HG02884 (cell line): Measurements from ENCODE around the gene SLC25A26.

Experiments
- ATAC-seq: cut with Tn5 transposase; IDR thresholded peaks from one replicate; pipeline ENCODE4 v1.9.1; 2021; ENCODE audit warnings: mild to moderate bottlenecking, moderate library complexity; ENCODE audit not compliant: unreplicated experiment

SLC25A26 gene

DNA sequence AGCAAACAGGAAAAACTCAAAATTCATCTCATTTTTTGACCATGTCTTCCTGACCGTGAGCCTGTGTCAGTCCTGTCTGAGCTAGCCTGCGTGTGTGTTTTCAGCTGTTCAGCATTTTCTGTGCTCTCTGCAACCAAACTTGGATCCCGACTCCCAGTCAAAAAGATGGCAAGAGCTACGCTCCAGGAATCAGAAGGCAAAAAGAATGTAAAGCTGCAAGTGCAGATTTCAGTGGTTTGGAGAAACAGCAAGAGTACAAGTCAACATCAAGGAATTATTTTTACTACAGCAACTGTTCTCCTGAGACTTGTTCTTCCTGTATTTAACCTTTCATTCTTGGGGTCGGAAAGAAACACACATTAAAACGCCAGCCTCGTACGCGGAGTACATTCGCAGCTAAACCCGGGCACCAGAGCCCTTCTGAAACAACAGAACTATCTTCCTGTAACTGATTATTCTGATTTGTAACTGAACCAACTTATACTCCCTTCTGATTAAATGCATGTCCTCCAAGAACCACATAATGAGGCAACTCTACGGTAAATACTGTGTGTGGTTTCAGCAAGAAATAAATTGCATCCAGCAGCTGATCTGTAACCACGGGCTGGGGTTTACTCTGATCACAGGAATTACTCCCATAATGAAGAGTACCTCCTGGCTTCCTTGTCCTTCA is 172.7 kb downstream of the SLC25A26 start:
- peak; percentile 4 for ATAC-seq

DNA sequence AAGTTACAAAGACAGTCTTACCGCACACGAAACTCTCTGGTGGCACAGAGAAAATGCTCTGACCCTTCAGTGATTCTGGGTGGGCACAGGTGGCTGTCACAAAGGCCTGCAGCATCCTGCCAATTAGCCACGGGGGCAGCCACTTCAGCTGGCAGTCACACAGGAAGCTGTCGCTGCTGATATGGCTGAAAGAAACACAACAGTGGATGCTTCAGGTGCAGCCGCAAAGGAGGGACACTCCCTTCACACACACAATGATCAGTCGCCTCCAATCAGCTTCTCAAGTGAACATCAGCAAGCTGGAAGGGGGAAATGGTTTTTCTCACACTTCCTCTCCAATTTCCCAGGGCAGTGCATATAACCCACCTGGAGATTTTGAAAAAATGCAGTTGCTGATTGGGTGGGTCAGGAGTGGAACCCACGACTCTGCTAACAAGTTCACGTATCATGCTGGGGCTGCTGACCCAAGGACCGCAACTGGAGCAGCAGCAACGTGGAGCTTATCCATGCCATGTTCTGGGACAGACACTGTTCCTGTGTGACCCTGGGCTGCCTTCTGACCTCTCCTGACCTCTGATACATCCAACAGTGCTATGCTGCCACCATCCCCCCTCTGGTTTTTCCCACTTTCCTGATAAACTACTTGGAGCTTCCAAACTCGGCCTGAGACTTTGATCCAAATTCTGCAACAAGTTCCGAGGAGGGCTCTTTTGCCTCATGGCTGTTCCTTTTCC is 173.4 kb downstream of the SLC25A26 start:
- ATAC-seq: peak; percentile 83

DNA sequence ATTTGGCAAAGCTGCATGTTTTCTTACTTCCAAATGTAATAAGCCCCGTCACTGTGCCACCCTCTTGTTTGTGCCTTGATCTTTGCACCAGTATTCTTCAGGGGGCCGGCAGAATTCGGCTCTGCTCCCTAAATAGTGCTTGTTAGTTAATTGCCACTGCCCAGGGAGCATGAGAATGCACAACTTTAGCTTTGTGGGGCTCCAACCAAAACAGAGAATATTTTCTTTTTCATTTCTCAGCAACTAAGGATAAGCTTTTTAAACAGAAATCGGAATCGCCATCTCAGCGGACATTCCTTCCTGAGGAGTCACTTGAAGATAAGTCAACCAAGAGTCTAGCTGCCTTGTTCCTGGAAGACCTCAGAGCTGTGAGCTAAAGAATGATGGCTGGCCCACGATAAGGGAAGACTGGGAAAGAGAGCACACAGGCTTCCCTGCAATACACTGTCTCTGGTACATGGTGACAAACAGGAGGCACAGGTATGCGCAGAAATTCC is 174.0 kb downstream of the SLC25A26 start:
- no peak for ATAC-seq

DNA sequence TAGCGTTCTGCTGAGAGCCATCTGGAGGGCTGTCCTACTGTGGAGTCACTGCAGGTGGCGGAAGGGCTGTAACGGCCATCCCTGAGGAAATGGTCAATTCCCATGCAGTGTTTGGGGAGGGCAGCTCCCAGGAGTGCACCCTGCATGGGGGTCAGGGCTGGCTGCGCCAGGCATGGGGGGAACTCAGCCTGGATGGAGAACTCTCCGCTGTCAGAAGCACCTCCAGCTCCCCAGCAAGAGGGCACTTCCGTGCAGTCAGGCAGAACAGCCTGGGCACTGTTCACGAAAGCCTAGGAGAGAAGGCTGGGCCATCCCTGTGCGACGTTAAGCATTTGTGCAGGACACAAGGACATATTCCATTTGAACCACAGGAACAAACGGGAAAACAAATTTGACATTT is 174.8 kb downstream of the SLC25A26 start:
- no peak for ATAC-seq

DNA sequence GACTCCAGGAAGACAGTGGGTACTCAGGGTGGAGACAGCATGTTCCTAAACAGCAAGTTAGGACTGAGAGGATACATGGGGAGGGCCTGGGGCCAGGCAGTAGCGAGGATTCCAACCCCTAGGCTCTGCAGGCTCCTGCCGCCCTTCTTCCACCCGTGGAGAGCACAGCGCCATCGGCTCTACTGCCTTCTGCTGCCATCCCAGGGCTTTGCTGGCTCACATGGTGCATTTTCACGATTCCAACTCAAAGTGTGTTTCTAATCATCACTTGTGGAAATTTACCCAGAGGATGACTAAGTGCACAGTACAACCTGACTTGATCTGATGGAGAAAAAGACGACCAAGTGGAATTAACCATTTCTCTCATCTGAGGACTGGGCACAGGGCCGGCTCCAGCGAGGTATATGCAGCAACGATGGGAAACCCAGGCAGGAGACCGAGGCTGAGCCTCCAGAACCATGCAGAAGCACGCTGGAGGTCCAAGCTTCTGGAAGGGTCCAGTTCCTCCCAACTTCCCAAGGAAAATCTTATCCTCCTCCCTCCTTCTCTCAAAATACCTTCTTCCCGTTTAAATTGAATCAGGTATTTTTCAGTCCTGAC is 175.5 kb downstream of the SLC25A26 start:
- no peak for ATAC-seq

DNA sequence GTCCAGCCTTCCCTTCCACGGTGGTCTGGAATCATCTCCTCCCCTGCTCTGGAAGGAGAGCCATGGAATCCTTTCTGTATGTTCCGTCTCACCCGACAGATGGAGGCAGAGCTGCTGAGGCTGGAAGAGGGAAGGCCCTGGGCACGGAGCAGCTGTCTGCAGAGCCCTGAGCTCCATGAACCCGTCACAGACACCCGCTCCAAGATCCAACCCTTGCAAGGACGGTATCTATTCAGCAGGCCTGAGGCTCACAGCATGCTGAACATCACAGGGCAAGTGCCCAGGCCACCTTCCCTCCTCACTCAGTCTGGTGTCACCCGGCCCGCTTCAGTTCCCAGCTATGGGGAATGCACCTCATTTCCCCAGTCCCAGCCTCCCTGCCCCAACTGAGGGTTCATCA is 176.1 kb downstream of the SLC25A26 start:
- ATAC-seq: no peak

DNA sequence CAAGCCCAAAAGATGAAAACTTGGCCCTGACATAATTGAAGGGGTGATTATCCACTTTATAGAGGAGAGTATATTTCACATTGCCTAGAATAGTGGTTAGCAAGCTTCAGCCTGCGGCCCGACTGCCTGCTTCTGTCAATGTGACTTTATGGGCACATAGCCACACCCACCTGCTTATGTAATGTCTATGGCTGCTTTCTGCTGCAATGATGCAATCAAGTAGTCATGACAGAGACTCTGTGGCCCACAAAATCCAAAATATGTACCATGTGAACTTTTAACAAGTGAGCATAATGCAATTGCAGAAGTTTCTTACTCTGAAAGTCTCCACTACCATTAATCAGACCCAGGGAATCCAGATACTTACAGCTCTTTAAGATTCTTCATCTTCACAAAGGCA is 176.9 kb downstream of the SLC25A26 start:
- no peak for ATAC-seq

DNA sequence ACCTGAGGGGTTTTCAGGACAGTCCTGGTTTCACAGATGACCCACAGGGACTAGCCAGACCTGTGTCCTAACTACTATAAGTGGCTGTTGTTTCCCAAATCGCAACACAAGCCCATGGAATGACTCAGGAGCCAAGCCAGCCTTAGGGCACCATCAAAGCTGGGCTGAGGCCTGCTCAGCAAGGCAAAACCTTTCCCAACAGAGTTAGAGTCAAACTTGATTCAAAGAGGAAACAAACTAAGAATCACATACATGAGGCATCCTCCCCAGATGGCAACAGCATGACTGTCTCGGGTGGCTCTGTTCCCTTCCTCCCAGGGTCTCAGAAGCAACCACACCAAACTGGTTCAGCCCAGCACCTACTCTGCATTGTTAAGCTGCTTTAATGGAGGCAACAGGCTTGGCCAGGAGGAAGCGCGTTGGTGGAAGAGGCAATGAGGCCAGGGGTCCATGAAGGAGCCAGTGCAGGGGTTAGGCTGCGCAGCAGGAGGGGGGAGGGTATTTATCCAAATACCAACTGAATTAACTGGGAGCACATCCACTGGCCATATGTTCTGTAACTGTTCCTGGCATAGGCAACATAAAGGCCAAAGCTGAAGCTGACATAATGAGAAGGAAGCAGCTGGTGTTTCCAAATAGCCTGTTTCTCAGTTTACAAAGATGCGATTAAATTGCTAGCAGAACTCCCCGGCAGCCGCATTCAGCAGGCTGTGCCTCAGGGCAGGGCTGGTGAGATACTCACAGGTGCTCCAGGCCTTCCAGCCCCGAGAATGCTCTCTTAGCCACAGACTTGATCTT is 177.6 kb downstream of the SLC25A26 start:
- ATAC-seq: no peak

DNA sequence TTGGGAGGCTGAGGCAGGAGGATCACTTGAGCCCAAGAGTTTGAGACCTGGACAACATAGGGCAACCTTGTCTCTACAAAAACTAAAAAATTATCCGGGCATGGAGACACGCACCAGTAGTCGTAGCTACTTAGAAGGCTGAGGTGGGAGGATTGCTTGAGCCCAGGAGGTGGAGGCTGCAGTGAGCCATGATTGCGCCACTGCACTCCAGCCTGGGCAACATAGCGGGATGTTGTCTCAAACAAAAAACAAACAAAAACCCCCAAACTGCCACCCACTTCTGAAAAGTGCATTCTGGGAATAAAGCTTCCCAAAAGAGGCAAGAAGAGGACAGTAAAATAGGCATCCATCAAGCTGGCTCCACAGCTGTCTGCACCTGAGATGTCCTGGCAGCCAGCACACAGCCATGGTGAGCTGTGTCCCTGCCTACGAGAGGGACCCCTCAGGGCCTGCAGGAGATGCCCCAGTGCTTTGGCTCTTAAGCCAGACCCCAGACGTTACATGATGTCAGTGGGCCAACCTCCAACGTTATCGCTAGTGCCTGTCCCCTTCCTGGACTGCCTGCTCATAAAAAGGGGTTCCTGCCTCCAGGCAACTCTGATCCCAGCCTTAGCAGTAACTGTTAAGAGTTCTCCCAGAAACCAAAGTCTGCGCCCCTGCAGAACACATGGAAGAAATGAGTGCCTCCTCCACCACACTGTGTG is 178.9 kb downstream of the SLC25A26 start:
- no peak for ATAC-seq

DNA sequence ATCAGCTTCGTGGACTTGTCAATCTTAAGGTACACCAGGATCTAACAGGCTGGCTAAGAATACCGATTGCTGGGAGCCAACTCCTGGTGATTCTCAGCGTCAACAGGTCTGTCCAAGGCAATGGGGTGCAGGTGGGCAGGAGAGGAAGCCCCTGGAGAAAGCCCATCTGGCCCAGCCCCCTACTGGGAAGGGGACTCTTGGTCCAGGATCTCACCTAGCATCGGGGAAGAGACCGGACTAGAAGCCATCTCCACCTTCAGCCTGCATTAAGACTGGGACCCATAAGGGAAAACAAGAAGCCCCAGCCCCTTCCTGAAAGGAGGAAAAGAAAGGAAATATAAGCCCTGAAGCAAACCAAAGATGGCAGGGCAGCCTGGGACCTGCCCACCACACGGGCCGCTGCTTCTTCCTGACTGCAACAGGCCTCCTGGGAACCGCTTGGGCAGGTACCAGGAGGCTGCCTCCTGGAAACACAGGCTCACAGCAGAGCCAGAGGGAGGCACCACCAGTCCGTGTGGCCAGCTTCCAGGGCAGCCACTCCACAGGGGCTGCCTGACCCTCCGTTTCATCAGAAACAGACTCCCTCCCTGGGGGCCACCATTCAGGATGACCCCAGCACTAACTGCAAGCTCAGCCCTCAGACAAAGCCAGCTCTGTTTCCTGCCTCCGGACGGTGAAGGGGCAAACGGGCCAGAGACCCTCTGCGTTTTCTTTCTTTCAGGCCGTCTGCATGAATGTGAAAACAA is 179.8 kb downstream of the SLC25A26 start:
- no peak for ATAC-seq

DNA sequence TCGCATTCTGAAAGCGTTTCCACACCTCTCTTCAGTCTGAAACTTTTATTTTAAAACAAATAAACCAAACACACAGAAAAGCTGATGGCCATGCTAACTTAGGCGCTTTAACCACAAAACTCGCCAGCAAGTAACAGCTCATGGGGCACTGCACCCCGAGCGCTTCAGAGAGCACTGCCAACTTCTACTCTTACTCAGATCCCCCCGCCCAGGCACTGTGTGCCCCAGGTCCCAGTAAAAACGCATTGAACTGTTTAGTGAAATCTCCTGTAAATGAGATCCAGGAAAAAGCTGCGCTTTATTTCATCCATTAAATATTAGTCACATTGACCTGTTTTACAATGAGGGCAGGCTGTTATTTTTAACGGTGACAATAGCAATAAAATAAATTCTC is 180.4 kb downstream of the SLC25A26 start:
- ATAC-seq: no peak

DNA sequence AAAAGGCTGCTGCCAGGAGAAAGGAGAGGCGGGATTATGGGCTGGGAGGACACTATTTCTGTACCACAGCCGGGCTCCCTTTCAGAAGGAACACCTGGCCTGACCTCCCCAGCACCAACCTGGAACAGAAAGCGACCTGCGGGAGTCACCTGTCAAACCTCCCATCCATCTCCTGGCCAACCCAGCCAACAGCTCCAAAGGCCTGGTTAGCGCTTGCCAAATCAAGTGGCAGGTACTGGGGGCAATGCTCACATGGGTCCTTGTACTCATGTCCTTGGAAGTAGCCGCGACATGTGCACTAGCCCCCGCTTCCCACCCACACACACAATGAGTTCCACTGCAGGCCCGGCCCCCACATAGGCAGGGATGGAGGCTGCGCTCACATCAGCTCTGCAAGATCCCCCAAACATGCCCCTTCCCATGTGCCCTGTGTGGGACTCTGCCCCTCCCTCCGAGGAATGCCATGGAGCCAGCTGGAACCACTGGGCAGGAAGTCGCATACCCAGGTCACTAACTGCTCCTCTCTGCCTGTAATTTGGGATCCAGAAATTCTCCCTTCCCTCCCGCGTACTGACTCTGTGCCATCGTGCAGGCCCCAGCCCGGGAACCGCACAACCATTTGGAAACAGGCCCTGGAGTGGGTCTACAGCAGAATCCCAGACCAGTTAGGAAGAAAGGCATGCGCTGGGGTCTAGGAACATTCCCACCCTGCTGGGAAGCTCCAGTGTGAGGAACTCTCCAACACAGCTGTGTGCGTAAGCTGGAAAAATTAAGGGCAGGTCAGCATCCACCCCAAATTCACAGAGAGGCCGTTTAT is 181.1 kb downstream of the SLC25A26 start:
- ATAC-seq: no peak

DNA sequence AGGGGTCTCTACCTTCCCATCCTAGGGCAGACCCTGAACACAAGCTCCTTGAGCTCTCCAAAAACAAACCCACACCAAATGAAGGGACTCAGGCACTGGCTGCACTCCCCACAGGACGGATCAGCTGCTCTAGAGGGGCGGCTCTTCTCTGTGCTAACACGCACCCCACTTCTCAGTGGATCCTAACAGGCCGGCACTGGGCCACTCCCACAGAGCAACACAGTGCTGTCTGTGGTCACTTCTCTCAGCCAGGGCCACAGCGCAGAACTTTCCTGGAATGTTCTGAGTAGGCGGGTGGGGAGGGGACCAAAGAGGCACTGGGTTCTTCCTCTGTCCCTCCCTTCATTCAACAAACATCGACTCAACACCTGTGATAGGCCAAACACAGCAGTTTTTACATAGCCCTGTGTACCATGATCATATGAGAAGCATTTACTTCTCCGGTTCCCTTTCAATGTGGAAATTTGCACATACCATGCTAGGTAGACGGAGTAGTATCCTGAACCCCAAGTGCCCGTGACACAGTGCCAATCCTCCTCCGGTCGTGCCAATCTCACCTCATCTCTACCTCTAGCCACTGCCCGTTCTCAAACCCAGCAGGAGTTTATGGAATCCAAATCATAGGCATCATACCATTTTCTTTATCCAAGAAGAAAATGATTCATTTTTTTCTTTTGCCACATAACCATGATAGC is 181.9 kb downstream of the SLC25A26 start:
- ATAC-seq: no peak

DNA sequence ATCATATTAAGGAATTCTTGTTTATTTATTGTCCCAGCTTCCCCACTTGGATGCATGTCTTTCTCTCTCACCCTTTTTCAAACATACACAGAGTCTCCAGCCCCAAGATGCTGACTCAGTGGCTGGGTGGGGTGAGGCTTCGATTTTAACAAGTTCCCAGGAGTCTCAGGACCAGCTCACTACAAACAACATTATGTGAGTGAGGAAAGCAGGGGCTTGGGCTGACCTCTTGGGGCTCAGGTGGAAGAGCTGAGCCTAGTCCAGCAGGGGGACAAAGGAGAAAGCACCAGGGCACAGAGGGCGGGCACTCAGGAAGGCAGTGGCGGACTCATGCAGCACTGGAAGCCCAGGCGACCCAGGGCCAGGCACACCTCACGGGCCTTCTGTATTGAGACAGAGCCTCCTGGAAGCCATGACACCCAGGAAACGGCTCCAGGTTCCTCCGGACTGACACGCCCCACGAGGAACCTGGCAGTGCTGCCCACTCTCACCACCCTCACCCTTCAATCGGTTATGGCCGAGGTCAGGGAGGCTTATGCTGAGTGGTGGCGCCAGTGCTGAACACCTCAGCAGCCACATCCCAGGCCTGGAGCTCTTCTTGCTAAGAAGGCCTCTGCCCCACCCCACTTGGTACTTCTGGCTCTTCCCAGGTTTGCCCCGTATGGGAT is 182.7 kb downstream of the SLC25A26 start:
- ATAC-seq: no peak

DNA sequence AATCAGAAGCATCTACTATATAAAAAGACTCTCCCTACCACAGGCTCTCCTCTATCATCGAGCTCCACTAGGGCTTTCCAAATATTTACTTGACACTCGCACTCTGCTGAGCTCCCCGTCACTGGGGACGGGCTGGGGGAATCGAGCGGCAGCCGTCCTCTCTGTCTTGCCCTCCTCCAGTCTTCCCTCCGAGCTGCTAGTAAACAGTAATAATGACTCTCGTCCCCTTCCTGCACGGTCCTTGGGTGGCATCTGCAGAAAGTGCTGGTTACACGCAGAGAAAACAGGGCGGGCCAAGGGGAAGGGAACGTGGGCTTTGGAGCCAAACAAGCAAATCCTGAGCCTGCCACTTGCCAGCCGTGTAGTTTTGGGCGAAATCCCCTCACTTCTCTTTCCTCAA is 183.4 kb downstream of the SLC25A26 start:
- ATAC-seq: no peak

DNA sequence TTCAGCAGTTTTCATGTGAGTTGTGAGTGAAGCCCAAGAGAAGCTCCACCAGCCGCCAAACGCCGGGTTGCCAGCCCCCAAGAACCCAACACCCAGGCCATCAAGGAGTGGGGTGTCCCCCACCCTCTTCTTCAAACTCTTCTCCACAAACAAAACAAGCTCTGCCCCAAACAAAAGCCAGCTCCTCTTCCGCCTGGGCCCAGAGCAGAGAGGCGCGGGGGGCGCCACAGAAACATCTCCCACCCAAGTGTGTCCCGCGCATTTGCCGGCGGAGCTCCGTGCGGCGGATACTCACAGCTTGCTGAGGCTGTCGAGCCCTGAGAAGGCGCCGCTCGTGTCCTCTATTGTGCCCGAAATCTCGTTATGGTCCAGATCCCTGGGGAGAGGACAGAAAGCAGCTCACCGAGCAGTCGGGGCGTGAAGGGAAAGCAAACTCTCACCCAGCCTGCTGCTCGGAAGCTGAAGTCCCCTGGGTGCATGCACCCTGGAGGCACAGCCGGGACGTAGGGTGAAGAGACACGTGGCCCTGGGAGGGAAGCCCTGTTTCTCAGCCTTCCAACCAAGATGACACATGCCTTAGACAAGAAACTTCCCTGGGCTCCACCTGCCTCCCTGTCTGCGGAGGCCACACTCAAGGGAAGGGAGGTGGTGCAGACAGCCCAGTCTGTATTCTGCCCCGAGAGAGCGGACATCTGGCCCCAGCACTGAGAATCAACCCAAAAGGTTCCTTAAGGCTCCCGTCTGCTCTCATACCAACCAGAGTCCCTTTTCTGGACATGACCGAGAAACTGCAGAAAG is 184.3 kb downstream of the SLC25A26 start:
- ATAC-seq: no peak

DNA sequence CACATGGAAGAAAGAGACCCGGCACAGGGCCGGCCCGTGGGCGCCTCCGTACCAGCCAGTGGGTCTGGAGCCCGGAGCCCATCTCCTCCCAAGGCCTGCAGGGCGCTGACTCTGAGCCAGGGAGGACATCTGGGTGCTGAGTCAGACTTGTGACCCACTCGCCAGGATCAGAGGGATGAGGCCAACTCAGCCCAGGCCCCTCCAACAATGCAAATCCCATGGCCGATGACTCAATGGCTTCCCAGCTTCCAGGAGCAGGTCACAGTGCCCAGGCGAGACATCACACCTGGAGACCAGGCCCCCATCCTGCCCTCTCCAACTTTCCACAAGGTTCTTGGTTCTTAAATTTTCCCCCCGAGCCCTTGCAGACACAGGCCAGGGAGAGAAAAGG is 184.9 kb downstream of the SLC25A26 start:
- ATAC-seq: no peak
